GM21381 (cell line): ENCODE data around the gene TCN2.
A peak's percentile ranks its signal among the peaks of the same experiment; 100 is the strongest.
"Not testable (repeated sequence)": the region's sequence is repeated elsewhere in the genome, so short reads cannot be mapped to it uniquely, and the experiment has no call there.

Source experiments
- ATAC-seq: cut with Tn5 transposase; IDR thresholded peaks from one replicate; pipeline ENCODE4 v1.9.1; 2021; ENCODE audit warnings: mild to moderate bottlenecking, moderate library complexity; ENCODE audit not compliant: unreplicated experiment

The TCN2 gene

DNA sequence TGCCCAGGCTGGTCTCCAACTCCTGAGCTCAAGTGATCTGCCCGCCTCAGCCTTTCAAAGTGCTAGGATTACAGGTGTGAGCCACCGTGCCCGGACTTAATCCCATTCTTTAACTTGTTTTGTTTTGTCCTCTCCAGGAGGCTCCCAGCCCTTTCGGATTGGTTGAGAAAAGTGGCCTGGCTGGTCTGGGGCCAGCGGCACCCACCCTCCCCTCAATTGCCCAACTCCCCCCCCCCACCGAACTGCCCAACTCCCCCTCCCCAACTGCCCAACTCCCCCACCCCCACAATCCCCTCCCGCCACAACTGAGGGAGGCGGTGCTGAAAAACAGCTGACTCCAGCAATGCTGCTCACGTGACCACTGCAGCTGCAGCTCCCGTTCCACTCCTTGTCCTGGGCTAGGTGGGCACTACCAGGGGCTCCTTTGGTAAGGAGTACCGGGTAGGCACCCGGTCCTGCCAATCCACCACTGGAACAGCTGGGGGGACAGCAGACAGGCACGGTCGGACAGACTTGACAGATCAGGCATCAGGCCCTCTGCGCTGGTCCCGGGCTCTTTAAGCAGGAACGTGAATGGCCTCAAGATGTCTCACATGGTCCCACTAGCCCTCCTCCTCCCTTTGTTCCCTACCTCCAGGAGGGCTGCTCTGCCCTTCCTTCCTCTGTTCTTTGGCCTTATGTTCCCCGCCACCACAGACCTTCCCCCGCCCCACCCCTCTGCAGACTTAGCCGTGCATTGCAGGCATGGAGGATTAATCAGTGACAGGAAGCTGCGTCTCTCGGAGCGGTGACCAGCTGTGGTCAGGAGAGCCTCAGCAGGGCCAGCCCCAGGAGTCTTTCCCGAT lies at the start of gene TCN2:
TSS of gene TCN2 (plus strand) at position 720 of the 845 bp plus-strand sequence. CDS start 158 bp downstream, outside the sequence.
- peak; percentile 41 for ATAC-seq

DNA sequence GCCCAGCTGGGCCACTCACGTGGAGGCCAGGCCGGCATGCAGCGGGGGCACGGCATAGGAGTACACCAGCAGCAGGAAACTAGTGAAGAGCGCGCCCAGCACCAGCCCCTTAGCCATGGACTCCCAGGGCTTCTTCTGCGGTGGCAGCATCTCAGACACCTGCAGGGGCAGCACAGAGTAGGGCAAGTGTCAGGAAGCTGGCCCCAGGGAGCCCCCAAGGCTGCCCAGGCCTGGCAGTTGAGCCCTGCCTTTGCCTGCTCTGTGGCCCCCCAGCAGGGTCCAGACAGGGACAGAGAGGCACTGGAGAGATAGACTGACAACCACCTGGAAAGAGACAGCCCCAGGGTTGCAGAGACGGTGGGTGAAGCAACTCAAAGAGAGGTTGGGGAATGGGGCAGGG lies 49.7 kb upstream of the TCN2 start:
- no peak for ATAC-seq

DNA sequence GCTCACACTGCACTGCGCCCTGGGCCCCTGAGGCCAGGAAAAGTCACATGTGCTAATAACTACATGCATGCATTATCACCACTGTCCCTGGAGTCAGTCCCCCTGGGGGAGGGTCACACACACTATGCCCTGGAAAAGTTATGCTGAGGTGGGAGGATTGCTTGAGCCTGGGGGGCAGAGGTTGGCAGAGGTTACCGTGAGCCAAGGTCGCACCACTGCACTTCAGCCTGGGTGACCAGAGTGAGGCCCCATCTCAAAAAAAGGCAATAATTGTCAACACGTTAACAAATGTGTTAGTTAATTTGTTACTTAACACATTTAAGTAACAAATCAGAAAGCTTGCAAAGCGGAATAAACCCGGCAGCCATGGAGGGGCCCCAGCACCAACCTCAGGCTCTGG lies 47.1 kb upstream of the TCN2 start:
- ATAC-seq = no peak

DNA sequence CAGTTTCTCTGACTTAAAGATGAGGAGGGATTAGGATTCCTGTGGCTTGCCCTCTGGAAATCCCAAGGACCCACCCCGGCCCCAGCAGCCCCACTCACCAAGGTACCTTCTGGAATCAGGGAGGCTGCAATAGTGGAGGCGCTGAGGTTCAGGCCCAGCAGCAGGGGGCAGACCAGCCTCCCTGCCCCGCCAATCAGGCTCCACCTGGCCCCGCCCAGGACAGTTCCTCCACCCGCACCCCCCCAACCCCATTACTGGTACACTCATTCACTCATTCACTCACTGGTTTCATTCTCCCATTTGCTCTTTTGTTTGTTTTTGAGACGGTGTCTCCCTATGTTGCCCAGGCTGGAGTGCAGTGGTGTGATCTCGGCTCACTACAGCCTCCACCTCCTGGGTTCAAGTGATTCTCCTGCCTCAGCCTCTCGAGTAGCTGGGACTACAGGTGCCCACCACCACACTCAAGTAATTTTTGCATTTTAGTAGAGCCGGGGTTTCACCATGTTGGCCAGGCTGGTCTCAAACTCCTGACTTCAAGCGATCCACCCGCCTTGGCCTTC lies 46.3 kb upstream of the TCN2 start:
- not testable (repeated sequence) for ATAC-seq

DNA sequence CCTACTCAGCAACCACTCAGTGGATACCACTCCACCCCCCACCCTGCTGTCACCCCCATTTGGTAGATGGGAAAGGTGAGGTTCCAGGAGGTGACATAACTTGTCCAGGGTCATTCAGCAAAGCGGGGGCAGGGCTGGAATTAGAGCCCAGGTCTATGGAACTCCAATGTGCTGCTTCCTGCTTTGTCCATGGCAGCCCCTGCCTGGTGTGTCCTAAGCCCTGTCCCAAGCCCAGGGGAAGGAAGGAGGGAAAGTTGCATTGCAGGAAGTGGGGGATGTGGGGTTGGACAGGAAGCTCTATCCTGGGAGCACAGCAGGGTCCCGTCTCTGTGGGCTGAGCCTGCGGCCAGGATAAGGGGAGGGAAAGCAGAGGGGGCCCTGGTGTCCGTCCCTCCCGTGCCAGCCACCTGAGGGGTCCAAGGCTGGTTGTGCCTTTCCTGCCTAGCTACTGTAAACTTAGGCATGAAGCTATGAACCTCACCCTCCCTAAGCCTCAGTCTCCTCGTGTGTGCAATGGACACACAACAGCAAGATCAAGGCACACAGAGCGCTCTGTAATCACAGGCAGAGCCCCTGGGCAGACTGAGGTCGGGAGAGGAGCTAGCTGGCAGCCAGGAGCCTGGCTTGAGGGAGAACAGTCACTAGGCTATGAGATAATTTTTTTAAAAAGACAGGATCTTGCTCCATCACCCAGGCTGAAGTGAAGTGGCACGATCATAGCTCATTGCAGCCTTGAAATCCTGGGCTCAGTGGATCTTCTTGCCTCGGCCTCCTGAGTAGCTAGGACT lies 45.4 kb upstream of the TCN2 start:
- ATAC-seq = no peak

DNA sequence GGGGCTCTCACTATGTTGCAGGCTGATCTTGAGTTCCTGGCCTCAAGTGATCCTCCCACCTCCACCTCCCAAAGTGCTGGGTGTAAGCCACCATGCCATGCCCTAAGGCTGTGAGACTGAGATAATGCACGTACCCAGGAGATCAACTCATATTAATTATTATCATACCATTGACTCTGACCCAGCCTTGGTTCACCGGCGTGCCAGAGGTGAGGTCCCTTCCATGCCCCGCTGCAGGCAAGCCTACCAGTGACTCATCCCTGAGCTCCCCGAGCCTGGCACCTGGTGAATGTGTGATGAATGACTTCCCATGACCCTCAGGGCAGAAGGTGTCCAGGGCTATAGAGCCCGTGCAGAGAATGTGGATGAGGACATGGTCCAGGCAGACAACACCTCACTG lies 44.6 kb upstream of the TCN2 start:
- ATAC-seq = no peak

DNA sequence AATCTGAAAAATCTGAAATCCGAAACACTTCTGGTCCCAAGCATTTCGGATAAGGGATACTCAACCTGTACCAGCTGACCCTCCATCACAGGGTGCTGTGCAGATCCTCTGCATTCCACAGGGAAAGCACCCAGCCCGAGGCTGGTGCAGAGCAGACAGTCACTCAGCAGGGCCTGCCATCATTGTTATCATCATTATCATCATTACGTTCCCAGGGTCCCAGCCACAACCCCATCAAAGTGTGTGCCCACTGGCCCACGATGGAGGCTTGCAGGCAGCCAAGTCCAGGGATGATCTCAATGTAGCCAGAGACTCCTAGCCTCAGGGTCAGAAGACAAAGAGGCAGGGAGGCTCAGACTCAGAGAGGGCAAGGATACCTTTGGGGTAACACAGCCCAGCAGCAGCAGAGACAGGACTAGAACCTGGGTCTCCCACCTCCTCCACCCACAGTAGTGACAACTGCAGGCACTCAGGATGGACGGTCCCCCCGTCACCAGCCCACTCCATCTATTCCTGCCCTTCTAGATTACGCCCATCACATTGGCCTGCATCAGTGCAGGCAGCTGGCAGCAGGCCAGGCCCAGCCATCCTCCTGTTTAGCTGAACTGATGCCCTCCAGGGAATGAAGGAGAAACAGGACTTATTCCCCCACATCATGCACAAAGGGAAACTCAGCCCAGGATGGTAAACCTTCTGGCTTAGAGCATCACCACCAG lies 42.8 kb upstream of the TCN2 start:
- ATAC-seq = no peak

DNA sequence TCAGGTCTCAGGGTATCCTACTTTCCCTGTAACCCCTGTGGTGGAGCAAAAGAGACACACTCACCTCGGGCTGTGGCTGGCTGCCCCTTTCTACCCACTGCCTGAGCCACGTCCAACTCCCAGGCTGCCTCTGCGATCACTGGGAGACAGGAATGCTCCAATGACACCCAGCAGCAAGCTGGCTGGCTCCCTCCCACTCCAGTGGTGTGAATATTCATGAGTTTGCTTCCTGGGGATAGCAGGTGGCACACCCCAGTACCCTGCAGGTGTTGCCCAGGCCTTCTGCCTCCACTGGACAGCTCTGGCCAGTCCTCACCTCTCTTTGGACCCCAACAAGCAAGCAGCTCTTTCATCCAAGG lies 42.2 kb upstream of the TCN2 start:
- no peak for ATAC-seq

DNA sequence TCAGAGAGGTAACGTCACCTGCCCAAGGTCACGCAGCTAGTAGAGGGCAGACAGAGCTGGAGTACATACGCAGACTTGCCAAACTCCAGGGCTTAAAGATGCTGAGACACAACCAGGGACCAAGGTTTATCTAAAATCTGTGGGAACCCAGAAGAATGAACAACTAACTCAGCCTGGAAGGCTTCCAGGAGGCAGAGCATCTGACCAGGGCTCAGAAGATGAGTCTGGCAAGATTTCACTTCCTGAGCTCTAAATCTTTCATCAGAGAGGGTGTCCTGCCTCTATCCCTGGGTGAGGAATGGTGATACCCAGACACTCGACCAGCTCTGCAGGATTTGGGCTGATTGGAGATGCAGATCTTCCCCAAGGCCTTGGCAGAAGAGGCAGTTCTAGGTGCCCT lies 41.6 kb upstream of the TCN2 start:
- no peak for ATAC-seq

DNA sequence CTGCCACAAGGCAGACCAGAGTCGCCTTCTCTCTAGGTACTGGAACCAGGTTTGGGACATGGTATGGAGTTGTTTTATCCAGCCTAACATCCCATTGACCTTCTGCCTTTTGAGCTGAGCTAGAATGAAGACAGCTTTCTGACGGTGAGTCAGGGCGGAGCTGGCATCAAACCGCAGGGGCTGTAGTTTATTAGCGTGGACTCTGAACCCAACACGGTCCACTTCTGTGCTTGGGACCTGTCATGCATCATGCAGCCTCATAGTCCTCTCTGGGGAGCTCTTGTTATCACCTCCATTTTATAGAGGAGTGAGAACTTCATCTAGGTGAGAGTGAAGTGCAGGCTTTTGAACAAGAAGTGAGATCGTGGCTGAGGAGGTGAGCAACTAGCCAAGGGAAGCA lies 40.8 kb upstream of the TCN2 start:
- ATAC-seq = no peak

DNA sequence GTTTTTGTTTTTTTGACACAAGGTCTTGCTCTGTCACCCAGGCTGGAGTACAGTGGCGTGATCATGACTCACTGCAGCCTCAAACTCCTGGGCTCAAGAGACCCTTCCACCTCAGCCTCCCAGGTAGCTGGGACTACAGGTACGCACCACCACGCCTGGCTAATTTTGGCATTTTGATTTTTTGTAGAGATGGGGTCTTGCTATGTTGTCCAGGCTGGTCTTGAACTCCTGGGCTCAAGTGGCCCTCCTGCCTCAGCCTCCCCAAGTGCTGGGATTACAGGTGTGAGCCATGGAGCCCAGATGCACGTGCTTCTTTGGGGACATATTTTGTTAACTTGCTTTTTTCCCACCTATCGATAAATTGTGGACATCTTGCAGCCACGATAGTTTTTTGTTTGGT lies 39.7 kb upstream of the TCN2 start:
- ATAC-seq = not testable (repeated sequence)

DNA sequence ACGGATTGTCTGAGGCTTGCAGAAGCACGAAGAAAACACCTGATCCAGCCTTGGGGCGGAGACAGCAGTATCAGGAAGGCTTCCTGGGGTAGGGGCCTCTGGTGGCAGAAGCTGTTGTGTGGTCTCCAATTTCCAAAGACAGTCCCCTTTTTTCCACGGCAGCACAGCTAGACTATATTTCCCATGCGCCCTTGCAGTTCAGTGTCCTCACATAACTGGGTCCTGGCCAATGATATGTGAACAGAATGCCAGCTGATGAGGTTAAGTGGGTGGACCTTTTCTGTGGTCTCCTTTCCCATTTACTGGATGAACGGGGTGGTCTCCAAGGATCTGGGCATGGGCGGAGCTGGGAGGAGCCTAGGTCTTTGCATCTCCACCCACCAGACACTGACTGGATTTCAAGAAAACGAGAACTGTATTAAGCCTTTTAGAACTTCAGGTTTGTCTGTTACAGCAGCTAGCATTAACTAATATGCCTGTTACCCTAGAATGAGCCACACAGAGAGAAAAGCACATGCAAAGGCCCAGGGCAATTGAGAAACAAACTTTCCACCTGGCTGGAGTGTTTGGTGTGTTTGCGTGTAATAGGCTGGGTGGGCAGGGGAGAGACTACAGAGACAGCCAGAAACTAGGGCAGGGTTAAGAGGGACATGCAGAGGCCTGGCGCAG lies 38.7 kb upstream of the TCN2 start:
- ATAC-seq = no peak

DNA sequence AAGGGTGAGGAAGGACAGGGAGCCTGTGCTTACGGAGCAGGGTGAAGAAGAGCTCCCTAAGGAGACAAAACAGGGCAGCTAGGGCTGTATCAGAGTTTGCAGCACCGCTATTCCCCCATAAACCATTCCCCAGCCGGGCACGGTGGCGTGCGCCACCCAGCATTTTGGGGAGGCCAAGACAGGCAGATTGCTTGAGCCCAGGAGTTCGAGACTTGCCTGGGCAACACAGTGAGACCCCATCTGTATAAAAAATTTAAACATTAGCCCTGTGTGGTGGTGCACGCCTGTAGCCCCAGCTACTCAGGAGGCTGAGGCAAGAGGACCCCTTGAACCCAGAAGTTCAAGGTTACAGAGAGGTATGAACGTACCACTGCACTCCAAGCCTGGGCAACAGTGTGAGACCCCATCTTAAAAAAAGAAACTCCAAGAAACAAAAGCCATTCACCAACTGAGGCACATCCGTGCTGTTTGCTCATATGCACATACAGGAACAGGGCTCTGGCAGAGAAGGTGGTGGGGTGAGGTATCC lies 37.2 kb upstream of the TCN2 start:
- no peak for ATAC-seq

DNA sequence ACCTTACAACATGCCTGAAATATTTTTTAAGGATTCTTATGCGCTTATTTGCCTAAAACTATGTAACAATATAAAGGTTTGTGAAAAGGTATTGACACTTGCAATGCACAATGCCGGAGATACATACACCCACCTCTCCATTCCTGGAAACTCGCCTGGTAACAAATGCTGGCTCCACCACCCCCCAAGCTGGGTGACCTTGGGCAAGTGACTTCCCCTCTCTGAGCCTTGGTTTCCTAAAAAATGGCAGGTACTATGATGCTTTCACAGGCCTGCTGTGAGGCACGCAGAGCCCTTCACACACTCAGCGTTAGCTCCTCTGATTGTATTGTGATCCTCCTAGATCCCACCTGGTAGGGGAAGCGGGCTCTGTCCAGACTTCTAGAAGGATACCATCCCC lies 34.8 kb upstream of the TCN2 start:
- ATAC-seq = no peak

DNA sequence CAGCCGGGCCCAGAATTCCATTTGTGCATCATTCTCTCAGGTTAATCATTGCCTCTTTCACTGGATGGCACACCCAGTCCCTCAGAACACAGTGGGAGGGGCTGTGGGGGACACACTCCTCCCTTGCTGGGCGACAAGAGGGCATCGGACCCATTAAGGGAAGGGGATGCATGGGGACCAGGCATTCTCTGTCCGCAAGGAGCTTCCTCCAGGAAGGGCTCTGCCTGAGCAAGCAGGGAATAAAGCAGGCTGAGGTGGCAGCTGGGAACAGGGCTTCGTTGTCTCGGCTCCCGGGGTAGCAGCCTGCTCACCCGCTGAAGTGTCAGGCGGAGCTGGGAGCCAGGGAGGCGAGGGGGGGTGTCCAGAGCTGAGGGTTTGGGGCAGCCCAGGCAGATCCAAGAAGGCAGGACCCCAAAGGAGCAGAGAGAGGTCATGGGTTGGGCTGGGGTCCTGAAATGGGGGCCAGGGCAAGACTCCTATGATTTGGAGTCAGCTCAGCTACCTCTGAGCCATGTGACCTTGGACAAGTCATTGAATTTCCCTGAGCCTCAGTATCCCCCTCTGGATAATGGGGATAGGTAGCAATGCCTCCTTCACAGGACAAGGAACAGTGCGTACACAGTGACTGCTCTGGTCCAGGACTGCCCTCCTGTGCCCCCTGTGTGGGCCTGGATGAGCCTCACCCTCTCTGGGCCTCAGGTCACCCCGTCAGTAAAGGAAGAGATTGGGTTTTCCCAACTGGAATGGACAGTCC lies 34.0 kb upstream of the TCN2 start:
- no peak for ATAC-seq

DNA sequence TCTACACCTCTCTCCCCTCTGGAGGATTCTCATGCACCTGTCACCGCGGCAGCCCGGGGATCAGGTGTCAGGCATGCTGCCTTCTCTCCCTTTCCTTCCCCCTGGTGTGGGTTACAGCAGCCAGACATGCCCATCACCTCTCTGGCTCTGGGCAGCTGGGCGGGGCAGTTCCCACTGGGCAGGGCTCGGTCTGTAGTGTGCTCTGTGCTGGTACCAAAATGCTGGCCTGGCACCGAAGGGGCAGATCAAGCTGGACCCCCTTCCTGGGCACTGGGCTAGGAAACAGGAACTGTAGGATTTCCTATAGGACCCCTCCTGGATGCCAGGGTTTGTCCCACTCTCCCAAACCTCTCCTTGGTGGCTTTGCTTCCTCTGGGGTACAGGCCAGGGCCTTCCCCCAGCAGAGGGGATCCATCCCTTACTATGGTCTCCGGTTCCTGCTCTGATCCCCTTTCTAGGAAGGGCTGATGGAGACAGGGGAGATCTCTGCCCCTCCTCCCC lies 33.3 kb upstream of the TCN2 start:
- no peak for ATAC-seq

DNA sequence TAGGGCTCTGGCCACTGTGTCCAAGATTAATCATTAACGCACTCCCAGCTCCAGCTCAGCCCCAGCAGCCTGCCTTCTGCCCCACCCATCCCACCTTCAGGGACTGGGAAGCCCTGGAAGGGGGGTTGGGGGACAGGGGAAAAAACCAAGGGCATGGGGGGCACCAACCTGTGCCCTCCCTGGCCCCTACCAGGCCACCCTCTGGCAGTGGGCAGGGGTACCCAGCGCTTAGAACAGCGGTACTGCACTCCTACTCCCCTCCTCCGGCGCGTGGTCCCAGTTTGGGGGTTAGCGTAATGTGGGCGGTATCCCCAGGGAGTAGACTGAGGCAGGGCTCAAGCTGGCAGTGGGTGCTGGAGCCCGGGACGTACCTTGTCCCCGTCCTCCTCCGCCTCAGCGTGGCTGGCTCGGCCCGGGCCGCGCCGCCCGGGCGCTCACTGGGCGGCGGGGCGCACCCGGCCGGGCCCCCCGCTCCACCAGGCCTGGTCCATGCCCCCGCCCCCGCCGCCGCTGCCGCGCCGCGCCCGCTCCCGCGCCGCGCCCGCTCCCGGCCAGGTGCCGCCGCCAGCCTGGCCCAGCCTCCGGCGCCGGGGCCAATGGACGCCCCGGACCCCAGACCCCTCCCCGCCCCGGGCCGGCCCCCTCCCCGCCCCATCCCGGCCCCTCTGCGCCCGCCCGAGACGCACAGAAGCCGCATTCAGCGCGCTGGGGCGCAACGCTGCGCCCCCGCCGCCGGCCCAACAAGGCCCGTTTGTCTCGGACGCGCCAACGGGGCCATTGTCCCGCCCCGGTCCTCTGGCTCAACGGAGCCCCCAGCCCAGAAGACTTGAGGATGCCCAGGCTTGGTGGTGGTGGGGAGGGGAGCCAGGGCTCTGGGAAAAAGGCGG lies 32.6 kb upstream of the TCN2 start, which contains the start of gene GAL3ST1:
TSS of gene GAL3ST1 (minus strand) at position 571 of the 887 bp plus-strand sequence. CDS start 17,273 bp downstream, outside the sequence.
- no peak for ATAC-seq

DNA sequence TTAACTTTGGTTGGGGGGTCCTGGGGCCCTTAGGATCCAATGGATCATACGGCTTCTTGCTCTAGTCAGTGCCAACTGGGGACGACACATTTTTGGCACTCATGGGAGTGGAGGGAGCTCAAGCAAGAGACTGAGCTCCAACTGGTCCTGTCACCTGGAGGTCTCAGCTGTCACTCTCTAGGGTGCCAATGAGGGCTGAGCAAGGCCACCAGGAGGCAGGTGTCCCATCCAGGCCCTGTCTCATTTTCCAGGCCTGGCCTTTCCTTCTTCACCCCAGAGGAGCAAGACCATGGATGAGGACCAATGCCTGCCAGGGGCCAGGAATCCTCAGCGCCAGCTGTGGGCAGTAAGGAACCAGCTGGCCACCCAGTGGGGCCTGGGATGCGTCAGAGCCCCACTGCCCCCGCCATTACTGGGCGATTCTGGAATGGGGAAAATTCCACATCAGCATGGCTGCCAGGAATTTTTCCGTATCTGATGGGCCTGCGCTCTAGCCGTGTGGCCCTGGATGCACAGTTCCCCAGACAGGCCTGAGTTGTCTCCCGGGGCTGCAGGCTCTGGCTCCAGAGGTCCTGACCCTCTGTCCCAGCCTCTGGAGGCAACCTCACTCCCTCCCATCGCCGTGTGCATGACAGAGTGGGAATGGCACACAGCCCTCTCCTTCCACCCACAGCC lies 31.8 kb upstream of the TCN2 start:
- no peak for ATAC-seq
